LHCN-M2 (cell line): ENCODE results near the gene F8. TPM values are rescaled to one million over a fixed set of nuclear protein-coding genes. Genes with fewer than 3 reads are reported as not detected.
"Not testable (repeated sequence)": the region's sequence is repeated elsewhere in the genome, so short reads cannot be mapped to it uniquely, and the experiment has no call there.

Experiments
- DNase-seq: peaks from one replicate; pipeline ENCODE4 v3.0.0-alpha.2; 2012; ENCODE audit warnings: low read depth
- total RNA-seq: library from RNA; depleted of rRNA; stranded (reverse); fragments of >200 nt; gene quantifications from 2 replicates; pipeline ENCODE4 v1.2.3, GENCODE V29; 2014

F8 gene
- total RNA-seq, 1 experiment from 2014 or later = 11.4 TPM

- no peak for DNase-seq
Measured at GRCh38 chrX:155031657-155032056, 9.1 kb upstream of the F8 start.

DNA sequence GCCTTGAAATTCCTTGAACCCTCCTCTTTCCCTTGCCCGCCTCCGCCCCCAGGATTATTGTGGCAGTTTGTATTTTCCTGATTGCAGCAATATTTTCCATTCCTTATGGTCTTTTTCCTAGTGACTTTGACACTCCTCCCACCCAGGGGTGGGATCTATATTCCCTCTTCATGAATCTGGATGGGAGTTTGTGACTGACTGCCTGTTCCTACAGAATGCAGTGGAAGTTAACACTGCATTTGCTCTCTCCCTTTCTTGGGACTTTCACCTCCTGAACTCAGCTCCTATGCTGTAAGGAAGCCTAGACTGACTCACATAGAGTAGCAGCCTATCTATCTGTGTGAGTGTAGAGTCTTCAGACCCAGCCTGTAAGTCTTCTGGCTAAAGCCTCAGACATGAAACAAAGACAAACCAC lies 6.4 kb upstream of the F8 start:
- peak; percentile 12 for DNase-seq

DNA sequence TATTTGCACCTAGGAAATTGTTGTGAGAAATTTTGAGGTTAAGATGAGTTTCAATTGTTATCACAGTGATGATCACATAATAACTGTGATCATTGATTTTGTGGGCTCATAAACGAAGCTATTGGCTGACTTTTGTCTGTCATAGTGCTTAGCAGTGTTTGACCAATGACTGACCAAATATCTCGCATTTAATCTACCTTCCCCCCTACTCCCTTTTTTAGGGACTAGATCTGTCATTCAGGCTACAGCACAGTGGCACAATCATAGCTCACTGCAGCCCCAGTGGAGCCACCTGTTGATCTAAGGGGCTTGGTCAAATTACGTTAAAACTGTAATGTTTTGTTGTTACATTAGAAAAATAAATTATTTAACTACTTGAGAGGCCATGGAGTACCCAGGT lies 5.6 kb upstream of the F8 start:
- no peak for DNase-seq

DNA sequence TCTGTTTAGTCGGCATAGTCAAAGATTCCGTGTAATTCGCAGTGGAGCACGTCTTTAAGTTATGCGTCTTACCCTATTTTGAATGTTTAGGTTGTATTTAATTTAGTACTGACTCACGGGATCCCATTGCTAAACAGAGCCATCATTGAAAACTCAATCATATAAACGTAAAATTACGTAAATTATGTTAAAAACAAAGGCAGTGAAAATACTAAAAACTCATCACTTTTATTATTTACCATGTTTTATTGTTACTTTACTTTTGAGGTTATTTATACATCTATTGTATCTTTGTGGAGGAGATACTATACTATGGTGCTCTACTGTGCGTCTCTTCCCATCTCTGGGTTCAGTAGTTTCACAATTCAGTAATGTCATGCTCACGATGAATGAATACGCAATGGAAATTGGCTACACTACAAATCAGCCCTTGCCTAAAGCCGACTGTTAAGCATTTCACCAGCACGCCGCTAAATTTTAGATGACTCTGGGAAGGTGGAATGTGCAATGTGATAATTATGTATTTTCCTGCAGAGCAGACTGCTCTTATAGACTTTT lies 5.1 kb upstream of the F8 start:
- peak; percentile 58 for DNase-seq

GRCh38 chrX:155026727-155027508 lies 4.4 kb upstream of the F8 start, which contains the start of gene FUNDC2:
Gene FUNDC2, plus strand, starts transcription at chrX:155026844. Its CDS starts 95 bp downstream, at chrX:155026939.
- DNase-seq = peak; percentile 91

DNA sequence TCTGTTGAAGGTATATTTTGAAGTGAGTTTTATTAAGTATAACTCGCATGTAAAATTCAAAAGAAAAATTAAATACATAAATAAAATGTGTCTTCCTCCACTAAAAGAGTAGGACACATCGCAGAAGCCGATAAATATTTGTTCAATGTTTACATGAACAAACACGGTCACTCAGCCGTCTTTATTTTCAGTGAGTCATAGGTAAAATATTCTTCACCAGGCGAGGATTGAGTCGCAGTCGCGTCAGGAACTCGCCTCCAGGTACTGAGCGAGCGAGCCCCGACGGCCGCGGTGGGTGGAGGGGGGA lies 3.9 kb upstream of the F8 start:
- no peak for DNase-seq

GRCh38 chrX:155023907-155024833 lies 1.6 kb upstream of the F8 start:
- DNase-seq = no peak

- DNase-seq = no peak
Measured at GRCh38 chrX:155020591-155020990, 1.9 kb downstream of the F8 start.

DNA sequence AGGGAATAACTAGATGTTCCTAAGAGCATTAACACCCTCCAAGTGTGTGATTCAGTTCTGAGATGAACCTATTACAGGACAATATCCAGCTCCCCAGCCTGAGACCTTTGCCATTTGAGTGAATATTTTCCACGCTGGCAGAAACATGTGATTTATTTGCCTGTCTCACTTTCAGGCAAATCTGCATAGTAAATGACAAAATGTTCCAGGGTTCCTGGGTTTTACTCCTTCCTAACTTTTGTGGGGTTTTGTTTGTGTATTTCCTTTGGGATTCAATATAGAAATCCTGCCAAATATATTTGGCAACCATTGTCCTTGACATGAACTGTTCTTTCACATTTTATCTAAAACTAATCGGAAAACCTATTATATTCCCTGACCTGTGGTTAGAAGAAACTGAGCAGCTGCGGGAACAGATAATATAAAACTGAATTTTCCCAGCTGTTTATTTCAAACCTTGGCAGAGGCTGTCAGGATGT lies 12.5 kb downstream of the F8 start:
- peak; percentile 51 for DNase-seq

GRCh38 chrX:155008578-155008977 lies 13.9 kb downstream of the F8 start:
- not testable (repeated sequence) for DNase-seq

DNA sequence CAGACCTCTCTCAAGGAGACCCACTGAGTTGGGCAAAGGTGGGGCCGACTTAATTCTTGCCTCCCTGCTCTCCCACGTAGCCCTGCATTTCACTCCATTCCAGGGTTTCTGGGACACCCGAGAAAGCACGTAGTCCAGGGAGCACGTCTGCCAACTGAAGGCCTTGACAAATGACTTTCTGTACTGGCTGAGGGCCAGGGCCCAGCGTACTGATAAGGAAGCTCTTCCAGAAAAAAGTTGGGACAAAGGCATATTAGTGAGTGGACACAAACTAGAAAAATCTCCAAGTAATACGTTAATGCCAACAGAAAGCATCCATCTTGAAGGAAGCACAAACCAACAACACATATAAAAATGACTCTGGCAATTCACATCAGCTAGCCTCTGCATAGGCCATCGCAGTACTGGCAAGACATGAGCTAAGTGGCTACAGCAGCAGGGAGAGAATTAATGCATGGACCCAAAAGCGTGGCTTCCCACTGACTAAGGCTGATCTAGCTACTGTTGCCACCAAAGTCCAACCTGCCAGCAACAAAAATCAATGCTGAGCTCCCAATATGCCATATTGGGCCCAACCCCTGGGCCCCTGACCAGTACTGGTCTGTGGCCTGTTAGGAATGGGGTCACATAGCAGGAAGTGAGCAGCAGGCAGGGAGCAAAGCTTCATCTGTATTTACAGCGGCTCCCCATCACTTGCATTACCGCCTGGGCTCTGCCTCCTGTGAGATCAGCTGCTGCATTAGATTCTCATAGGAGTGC lies 15.4 kb downstream of the F8 start:
- DNase-seq = not testable (repeated sequence)

DNA sequence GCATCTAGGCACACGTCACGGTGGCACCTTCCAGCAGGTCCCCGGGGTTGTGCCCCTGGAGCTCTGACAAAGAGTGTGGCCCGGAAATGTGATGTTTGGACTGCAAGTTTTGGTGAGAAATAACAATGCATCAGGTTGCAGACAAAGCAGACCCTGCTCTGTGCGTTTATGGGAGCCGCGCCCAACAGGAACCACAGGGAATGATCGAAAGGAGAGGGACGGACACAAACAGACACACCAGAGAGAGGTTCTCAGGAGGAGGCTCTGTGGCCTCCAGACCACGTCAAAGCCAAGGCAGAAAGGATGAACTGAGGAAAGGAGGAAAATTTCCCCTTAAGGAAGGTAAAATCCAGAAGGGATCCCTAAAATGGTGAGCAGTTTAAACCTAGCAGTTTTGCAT lies 16.1 kb downstream of the F8 start:
- DNase-seq = not testable (repeated sequence)

GRCh38 chrX:155005190-155005589 lies 17.3 kb downstream of the F8 start:
- no peak for DNase-seq

- DNase-seq = no peak
Measured at GRCh38 chrX:155001873-155002272, 20.6 kb downstream of the F8 start.

- DNase-seq = no peak
Measured at GRCh38 chrX:155000841-155001240, 21.7 kb downstream of the F8 start.

GRCh38 chrX:154998204-154998880 lies 24.2 kb downstream of the F8 start:
- no peak for DNase-seq

DNA sequence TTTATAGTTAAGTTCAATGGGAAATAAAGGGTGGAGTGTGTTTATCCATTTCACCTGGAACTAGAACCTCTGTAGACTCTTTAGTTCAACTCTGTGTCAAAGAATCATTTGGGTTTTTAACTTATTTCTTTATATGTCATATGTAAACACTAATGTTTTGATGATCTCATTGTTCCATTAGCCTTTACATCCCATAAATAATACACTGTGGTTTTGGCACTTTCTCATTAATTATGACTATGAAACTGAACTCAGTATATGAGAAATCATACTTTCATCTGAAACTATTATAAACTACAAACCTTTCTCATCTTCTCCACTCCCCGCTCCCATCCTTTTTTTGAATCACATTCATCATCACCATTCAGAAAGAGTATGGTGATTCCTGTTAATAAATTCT lies 31.0 kb downstream of the F8 start:
- no peak for DNase-seq

GRCh38 chrX:154991039-154991438 lies 31.5 kb downstream of the F8 start:
- no peak for DNase-seq

- no peak for DNase-seq
Measured at GRCh38 chrX:154990496-154990895, 32.0 kb downstream of the F8 start.

GRCh38 chrX:154988719-154989118 lies 33.8 kb downstream of the F8 start:
- no peak for DNase-seq

DNA sequence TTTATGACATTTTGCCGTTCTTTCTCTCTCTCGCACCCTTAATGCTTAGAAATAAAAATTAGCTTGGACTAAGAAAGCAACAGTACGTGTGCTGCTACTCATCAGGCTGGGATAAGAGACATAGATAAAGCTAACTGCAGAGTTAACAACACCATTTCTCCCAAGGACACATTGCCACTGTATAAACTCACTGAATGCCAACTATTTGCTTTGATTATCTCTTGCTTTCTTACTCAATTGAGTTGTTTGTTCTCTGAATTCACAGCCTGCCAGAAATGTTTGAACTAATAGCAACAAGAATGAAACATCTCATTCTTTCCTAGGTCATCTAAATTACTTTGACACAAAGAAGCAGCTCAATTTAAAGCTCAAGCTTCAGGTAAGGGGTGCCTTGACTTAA lies 34.6 kb downstream of the F8 start:
- DNase-seq = no peak
